Suprapubic skin (tissue), 3 donors: ENCODE data around the gene HS6ST1.

Source experiments
- CTCF ChIP-seq, 2 donors: fragments of 200-600 bp in 1 of 2; fragments of 450-650 bp in 1 of 2; sonication (generic) in 1 of 2; IDR thresholded peaks; one replicate each; pipeline ENCODE4 v1.5.1; 2016 to 2019; ENCODE audit warnings: antibody characterized with exemption in 2 of 2, mild to moderate bottlenecking in 1 of 2, moderate library complexity in 1 of 2
- EP300 ChIP-seq: sonication (generic); formaldehyde crosslinking; IDR thresholded peaks from one replicate; pipeline ENCODE4 v1.6.1; 2017; ENCODE audit warnings: antibody characterized with exemption

- TF ChIP-seq CTCF (IDR thresholded peaks at IDR 0.05) (no peak), EP300 (no peak)
These were observed 2.5 kb upstream of the HS6ST1 start for GRCh38 chr2:128320906-128321771.
